ENCODE results near the gene RAB38.

GRCh38 chr11:88164806-88165585, 10.2 kb downstream of the RAB38 start:
- TF ChIP-seq CTCF (IDR thresholded peaks at IDR 0.05), result no peak
- no peak for TF ChIP-seq EZH2 (IDR thresholded peaks at IDR 0.05)
- TF ChIP-seq EZH2phosphoT487 (IDR thresholded peaks at IDR 0.05), result no peak

Measured in neural progenitor cell (in vitro differentiated cells).